Measurements from ENCODE around the gene CFI.

Gene CFI

GRCh38 chr4:109801895-109802319, at the start of gene CFI:
Gene CFI (minus strand): TSS chr4:109801999. CDS start chr4:109801971, 28 bp downstream.
- DNase-seq (ENCODE audit: low read depth, low spot score), result no peak

GRCh38 chr4:109850601-109851000, 48.8 kb upstream of the CFI start:
- DNase-seq (ENCODE audit: low read depth, low spot score), result no peak

- no peak for DNase-seq (ENCODE audit: low read depth, low spot score)
Measured at GRCh38 chr4:109848501-109848900, 46.7 kb upstream of the CFI start.

GRCh38 chr4:109847896-109848442, 46.2 kb upstream of the CFI start, which contains the start of gene LRIT3:
Gene LRIT3 (plus strand): TSS chr4:109848107. CDS start chr4:109848202, 95 bp downstream.
- DNase-seq (ENCODE audit: low read depth, low spot score), result no peak

- no peak for DNase-seq (ENCODE audit: low read depth, low spot score)
Measured at GRCh38 chr4:109846395-109847098, 44.7 kb upstream of the CFI start.

- DNase-seq (ENCODE audit: low read depth, low spot score), result no peak
Measured at GRCh38 chr4:109836985-109837384, 35.2 kb upstream of the CFI start.

- DNase-seq (ENCODE audit: low read depth, low spot score), result no peak
Measured at GRCh38 chr4:109833756-109834155, 32.0 kb upstream of the CFI start.

- no peak for DNase-seq (ENCODE audit: low read depth, low spot score)
Measured at GRCh38 chr4:109827672-109828071, 25.9 kb upstream of the CFI start, which contains the start of gene RRH. Gene RRH (plus strand): TSS chr4:109827972. CDS start chr4:109828028, 56 bp downstream.

GRCh38 chr4:109826719-109827118, 24.9 kb upstream of the CFI start:
- DNase-seq (ENCODE audit: low read depth, low spot score), result no peak

GRCh38 chr4:109821185-109821584, 19.4 kb upstream of the CFI start:
- DNase-seq (ENCODE audit: low read depth, low spot score), result no peak

- no peak for DNase-seq (ENCODE audit: low read depth, low spot score)
Measured at GRCh38 chr4:109820563-109820962, 18.8 kb upstream of the CFI start.

- no peak for DNase-seq (ENCODE audit: low read depth, low spot score)
Measured at GRCh38 chr4:109818268-109818667, 16.5 kb upstream of the CFI start.

- DNase-seq (ENCODE audit: low read depth, low spot score), result no peak
Measured at GRCh38 chr4:109816894-109817293, 15.1 kb upstream of the CFI start.

- no peak for DNase-seq (ENCODE audit: low read depth, low spot score)
Measured at GRCh38 chr4:109816082-109816442, 14.3 kb upstream of the CFI start.

- DNase-seq (ENCODE audit: low read depth, low spot score), result peak; percentile 68
Measured at GRCh38 chr4:109815151-109816081, 13.6 kb upstream of the CFI start, which contains the start of gene GAR1. Gene GAR1 (plus strand): TSS chr4:109815762. CDS start chr4:109816165, 403 bp downstream.

- DNase-seq (ENCODE audit: low read depth, low spot score), result no peak
Measured at GRCh38 chr4:109811707-109812106, 9.9 kb upstream of the CFI start.

GRCh38 chr4:109810552-109811387, 9.0 kb upstream of the CFI start:
- no peak for DNase-seq (ENCODE audit: low read depth, low spot score)

- DNase-seq (ENCODE audit: low read depth, low spot score), result no peak
Measured at GRCh38 chr4:109809655-109810054, 7.9 kb upstream of the CFI start.

- no peak for DNase-seq (ENCODE audit: low read depth, low spot score)
Measured at GRCh38 chr4:109803924-109804571, 2.2 kb upstream of the CFI start.

- no peak for DNase-seq (ENCODE audit: low read depth, low spot score)
Measured at GRCh38 chr4:109801099-109801789, 555 bp downstream of the CFI start.
